ENCODE results near the gene ATXN1.

DNA sequence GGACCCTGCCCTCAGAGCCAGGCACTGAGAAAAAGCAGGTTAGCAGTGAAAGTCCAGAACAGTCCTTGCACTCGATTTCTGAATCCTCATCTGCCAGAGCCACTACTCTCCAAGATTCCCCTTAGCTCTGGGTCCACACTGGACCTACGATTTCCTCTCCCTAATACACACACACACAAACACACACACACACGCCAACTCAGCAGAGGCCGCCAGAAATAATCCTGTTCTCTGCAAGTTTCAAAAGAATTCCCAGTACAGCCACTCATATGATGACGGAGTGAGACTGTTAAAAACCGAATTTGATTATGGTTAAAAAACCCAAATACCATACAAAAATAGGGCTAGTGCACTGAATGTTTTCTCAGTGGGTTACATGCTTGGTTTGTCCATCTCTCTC lies 432.0 kb downstream of the ATXN1 start:
- TF ChIP-seq, protein P1, sequence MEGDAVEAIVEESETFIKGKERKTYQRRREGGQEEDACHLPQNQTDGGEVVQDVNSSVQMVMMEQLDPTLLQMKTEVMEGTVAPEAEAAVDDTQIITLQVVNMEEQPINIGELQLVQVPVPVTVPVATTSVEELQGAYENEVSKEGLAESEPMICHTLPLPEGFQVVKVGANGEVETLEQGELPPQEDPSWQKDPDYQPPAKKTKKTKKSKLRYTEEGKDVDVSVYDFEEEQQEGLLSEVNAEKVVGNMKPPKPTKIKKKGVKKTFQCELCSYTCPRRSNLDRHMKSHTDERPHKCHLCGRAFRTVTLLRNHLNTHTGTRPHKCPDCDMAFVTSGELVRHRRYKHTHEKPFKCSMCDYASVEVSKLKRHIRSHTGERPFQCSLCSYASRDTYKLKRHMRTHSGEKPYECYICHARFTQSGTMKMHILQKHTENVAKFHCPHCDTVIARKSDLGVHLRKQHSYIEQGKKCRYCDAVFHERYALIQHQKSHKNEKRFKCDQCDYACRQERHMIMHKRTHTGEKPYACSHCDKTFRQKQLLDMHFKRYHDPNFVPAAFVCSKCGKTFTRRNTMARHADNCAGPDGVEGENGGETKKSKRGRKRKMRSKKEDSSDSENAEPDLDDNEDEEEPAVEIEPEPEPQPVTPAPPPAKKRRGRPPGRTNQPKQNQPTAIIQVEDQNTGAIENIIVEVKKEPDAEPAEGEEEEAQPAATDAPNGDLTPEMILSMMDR (optimal IDR thresholded peaks at IDR 0.05 in 1 of 3, IDR thresholded peaks at IDR 0.05 in 1 of 3, conservative IDR thresholded peaks at IDR 0.05 in 1 of 3; ENCODE audit: extremely low read depth in 1 of 3, insufficient read depth in 2 of 3, low read length in 3 of 3), result no peak
- no peak for TF ChIP-seq EZH2 (IDR thresholded peaks at IDR 0.05; ENCODE audit: low read length)

All from keratinocyte (primary cell).